ENCODE data around the gene RFFL.
"Not testable (repeated sequence)": the region's sequence is repeated elsewhere in the genome, so short reads cannot be mapped to it uniquely, and the experiment has no call there.

The RFFL gene

GRCh38 chr17:35063514-35064223 lies at the start of gene RFFL:
RFFL (minus strand) TSS chr17:35063707; CDS start chr17:35026553, 37,154 bp downstream.
- peak; percentile 54 to 83 (median 70) for DNase-seq (ENCODE audit: low read depth in 4 of 4, low spot score in 1 of 4)

- DNase-seq (ENCODE audit: low read depth in 4 of 4, low spot score in 1 of 4), result not testable (repeated sequence)
Observed at GRCh38 chr17:35110791-35111190, 47.3 kb upstream of the RFFL start.

- DNase-seq (ENCODE audit: low read depth in 4 of 4, low spot score in 1 of 4), result no peak
Observed at GRCh38 chr17:35104844-35105450, 41.4 kb upstream of the RFFL start.

DNA sequence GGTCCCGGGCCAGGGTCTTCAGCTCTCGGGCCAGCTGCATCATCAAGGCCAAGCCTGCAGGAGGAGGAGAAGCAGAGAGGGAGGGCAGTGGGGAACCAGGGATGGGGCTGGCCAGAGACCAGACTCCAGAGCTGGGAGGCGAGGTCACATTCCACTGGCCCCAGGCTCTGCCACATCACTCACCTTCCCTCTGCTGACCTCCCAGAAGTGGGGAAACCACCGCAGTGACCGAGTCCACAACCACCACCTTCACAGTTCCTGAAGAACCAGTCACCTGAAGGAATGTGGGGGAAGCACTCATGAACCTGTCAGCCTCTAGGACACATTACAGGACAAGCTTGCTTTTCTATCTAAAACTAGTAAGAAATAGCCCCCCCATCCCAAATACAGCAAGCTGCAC lies 39.8 kb upstream of the RFFL start:
- DNase-seq (ENCODE audit: low read depth in 4 of 4, low spot score in 1 of 4), result no peak

DNA sequence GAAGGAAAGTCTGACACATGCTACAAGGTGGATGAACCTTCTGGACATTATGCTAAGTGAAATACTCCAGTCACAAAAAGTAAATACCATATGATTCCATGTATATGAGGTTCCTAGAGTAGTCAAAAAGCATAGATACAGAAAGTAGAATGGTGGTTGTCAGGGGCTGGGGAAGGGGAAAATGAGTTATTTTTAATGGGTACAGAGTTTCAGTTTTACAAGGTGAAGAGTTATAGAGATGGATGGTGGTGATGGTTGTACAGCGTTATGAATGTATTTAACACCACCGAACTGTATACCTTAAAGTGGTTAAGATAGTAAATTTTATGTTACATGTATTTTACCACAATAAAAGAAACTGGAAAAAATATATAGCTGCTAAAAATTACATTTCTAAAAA lies 38.2 kb upstream of the RFFL start:
- no peak for DNase-seq (ENCODE audit: low read depth in 4 of 4, low spot score in 1 of 4)

DNA sequence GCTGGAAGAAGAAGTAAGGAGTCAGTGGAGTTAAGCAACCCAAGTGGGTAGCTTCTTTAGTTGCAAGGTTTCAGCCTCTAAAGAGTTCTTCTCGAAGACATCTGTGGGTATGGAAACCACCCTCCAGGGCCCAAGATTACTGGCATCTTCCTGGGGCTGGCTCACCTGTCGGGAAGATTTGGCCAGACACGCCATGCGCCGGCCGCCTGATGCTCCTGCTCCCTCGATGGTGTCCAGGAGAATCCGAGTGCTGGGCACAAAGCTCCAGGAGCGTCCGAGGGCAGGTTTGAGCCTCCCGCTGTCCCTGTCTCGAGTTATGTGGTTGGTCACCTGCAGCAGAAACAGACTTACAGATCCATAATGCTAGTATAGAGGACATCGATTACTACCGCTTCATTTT lies 37.5 kb upstream of the RFFL start:
- DNase-seq (ENCODE audit: low read depth in 4 of 4, low spot score in 1 of 4), result no peak

GRCh38 chr17:35099908-35100307 lies 36.4 kb upstream of the RFFL start:
- DNase-seq (ENCODE audit: low read depth in 4 of 4, low spot score in 1 of 4), result no peak

- DNase-seq (ENCODE audit: low read depth in 4 of 4, low spot score in 1 of 4), result no peak
Observed at GRCh38 chr17:35097776-35098175, 34.3 kb upstream of the RFFL start.

DNA sequence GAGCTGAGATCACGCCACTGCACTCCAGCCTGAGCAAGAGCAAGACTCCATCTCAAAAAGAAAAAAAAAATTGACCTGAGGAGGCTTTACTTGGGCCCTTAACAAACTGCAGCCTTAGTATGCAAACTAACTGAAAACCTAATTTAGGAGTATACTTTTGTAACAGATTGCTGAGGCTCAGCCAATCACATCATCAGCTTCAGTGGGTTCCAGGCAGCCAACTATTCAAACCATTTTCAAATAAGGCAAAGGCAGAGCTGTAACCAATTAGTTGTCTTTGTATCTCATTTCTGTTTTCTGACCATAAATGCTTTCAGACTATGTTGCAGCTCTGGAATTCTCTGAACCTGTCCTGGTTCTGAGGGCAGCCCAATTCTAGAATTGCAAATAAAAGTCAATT lies 32.2 kb upstream of the RFFL start:
- DNase-seq (ENCODE audit: low read depth in 4 of 4, low spot score in 1 of 4), result no peak

DNA sequence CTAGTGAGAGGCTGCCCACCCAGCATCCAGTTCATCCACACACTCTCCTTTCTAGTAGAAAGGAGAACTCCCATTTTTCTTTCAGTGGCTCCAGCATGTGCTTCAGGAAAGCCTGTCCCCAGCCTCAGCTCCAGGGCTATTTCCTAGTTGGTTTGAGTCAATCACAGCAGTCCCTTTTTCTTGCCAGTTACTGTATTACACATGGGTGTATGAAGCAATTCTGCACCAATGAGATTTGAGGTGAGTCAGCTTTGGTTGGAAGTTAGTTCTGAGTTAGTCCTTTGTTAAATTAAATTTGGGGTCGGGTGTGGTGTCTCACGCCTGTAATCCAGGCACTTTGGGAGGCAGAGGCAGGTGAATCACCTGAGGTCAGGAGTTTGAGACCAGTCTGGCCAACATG lies 31.4 kb upstream of the RFFL start:
- no peak for DNase-seq (ENCODE audit: low read depth in 4 of 4, low spot score in 1 of 4)

GRCh38 chr17:35090707-35091106 lies 27.2 kb upstream of the RFFL start:
- not testable (repeated sequence) for DNase-seq (ENCODE audit: low read depth in 4 of 4, low spot score in 1 of 4)

DNA sequence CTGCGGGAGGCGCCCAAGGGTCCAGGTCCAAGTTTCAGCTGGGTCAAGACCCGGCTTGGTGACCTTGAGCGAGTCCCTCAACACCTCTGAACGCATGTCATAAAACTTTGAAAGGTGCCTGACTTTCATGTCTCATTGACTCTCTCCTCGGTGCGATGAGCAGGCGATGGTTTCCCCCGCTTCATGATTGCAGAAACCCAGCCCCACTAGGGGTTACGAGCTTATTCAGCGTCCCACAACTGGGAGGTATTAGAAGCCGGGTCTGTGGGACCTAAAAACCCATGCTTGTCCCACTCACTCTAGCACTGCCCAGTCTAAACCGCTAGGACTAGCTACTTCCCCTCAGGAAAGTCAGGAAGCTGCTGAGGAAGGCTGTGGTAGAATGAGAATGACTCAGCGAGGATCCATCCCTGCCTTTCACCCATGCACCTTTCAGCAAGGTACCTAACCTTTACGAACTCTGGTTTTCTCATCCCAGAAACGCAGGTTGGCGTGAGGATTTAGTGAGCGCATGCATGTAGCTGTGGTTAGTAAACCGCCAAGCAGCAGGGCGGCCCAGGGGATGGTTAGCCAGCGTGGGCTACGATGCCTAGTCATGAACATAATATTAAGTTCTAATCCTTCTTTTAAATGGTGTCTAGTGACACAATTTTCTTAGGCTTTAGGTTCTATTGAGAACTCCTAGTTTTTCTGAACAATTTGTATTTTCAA lies 26.2 kb upstream of the RFFL start:
- peak in 2 of 4 experiments; percentile 39 to 41 for DNase-seq (ENCODE audit: low read depth in 4 of 4, low spot score in 1 of 4)

- DNase-seq (ENCODE audit: low read depth in 4 of 4, low spot score in 1 of 4), result peak; percentile 74 to 85 (median 80)
Observed at GRCh38 chr17:35088881-35089585, 25.5 kb upstream of the RFFL start.

DNA sequence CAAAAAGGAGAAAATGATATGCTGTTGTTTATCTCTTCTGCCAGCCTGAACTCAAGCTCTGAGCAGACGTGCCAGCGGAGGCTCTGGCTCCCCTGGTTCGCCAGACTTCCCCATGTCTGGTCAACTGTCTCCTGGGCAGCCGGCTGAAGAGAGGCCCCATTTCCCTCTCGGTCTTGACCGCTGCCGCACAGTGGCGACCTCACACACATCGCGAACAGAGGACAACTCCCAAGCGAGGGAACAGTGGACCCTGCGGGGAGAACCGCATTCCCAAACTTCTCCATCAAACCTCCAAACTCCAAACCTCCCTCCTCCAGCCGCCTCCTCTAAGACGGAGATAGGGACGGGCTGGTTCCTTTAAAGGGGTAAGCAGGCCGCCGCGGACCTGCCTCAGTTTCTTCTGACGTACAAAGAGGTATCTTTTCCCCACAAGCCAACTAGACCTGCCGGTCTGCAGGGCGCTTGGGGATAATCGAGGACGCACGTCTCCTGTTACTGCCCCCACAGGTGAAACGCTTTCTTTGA lies 24.9 kb upstream of the RFFL start:
- no peak for DNase-seq (ENCODE audit: low read depth in 4 of 4, low spot score in 1 of 4)

DNA sequence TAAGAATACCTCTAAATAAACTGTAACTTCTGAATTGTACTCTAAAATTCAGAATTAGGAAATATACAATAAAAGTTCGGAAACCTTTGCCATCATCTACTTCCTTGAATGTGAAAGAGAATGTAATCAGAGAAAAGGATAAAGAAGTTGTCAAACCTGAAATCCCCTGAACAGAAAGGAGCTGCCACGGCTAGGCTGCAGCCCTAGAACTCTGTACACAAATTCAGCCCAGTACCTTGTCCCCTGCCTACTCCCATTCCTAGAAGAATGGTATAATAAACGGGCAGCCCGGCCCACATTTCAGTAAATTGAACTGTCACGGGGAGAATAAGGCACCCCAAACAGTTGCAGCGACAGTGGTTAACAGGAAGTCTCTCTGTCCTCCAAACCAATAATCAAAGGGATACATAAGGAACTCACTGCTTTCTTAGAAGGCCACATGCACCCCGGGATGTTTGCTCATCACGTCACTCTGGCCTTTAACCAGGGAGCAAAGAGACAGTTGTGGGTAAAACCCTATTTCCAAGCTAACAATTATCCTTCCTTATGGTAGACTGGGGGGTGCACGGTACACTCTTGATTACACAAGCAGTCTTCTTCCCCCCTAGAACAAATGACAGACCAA lies 24.3 kb upstream of the RFFL start:
- no peak for DNase-seq (ENCODE audit: low read depth in 4 of 4, low spot score in 1 of 4)

DNA sequence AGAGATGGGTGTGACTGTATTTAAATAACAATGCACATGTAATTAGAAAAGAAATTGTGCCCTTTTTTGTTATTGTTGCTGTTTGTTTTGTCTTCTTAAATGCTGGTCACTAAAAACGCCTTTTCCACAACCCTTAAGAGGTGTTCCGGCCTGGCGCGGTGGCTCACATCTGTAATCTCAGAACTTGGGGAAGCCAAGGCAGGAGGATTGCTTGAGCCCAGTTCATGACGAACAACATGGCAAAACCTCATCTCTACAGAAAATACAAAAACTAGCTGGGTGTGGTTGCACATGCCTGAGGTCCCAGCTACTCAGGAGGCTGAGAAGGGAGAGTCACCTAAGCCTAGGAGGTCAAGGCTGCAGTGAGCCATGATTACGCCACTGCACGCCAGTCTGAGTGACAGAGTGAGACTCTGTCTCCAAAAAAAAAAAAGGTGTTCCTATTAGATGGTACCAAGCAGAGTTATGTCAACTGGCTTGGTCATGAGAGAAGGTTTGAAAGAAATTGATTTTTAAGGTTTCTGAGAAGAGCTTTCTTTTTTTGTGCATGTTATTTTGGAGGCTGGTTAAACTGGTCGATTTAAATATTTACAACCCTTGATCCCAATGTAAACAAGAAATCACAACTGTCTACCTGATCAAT lies 23.5 kb upstream of the RFFL start:
- no peak for DNase-seq (ENCODE audit: low read depth in 4 of 4, low spot score in 1 of 4)

- no peak for DNase-seq (ENCODE audit: low read depth in 4 of 4, low spot score in 1 of 4)
Observed at GRCh38 chr17:35086164-35086563, 22.7 kb upstream of the RFFL start.

DNA sequence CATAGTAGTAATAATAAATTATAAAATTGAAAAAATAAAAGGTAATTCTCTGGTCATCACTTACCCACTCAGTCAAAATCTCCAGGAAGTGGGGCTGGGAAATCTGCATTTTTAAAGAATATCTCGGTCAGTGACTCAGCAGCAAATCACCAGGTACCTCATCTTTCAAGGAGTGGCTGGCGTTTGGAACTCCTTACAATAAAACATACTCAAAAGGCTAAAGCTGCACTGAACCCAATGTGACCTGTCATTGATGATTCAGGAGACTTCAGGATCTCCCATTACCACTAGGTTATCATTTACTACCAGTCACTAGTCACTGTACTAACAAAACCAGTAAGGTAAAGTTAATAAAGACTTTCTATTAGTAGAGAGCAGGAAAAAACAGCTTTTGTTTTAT lies 21.5 kb upstream of the RFFL start:
- no peak for DNase-seq (ENCODE audit: low read depth in 4 of 4, low spot score in 1 of 4)

GRCh38 chr17:35083071-35083470 lies 19.6 kb upstream of the RFFL start:
- DNase-seq (ENCODE audit: low read depth in 4 of 4, low spot score in 1 of 4), result no peak

DNA sequence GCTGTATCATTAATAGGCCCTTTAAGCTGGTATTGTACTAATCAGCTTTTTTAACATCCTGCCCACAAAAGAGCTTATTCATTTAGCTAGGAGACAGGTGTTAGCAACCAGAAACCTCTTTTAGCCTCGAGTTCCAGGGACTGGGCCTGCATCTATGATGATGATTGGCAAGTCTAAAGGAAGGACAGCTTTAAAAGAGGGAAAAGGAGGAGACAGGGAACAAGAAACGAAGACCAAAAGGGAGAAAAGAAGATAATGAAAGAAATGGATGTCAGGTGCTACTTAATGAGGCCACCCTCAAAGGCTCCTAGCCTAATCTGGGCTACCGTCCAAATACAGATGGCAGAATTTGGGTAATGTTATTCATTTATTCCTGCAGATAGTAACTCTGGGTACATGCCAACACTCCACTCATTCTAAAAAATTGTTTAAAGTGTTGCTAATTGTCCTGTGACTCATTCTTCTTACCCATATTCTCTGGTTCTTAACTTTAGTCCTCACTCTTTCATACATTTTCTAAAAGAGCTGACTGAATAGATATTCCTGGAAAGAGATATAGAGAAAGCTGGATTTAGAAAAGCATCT lies 18.7 kb upstream of the RFFL start:
- DNase-seq (ENCODE audit: low read depth in 4 of 4, low spot score in 1 of 4), result no peak

Data from stimulated activated CD4-positive, alpha-beta T cell treated with anti-CD3 and anti-CD28 coated beads, Interleukin-1b, Interleukin-23, amount 100 ng/mL, for 24 hours (primary cell).